Left ventricle myocardium inferior (tissue), 1 donor: ENCODE measurements around the gene KCNG2. TPM values are rescaled to one million over a fixed set of nuclear protein-coding genes. Genes with fewer than 3 reads are reported as not detected.

Experiments
- DNase-seq: peaks from one replicate; pipeline ENCODE4 v3.0.0-alpha.2; 2020
- H3K27ac ChIP-seq: fragments of 200-600 bp; replicated peaks from 2 replicates; pipeline ENCODE4 v1.8.0; 2021
- H3K27me3 ChIP-seq: fragments of 200-600 bp; 2 replicates; pipeline ENCODE4 v1.8.0; 2021; ENCODE audit warnings: low read depth
- H3K36me3 ChIP-seq: fragments of 200-600 bp; 2 replicates; pipeline ENCODE4 v1.8.0; 2021
- H3K4me1 ChIP-seq: fragments of 200-600 bp; 2 replicates; pipeline ENCODE4 v1.8.0; 2021
- H3K4me3 ChIP-seq: fragments of 200-600 bp; 2 replicates; pipeline ENCODE4 v1.8.0; 2021; ENCODE audit warnings: mild to moderate bottlenecking, moderate library complexity
- H3K9me3 ChIP-seq: fragments of 200-600 bp; replicated peaks from 2 replicates; pipeline ENCODE4 v1.8.0; 2021
- CTCF ChIP-seq: fragments of 200-600 bp; IDR thresholded peaks from 2 replicates; pipeline ENCODE4 v1.8.0; 2021; ENCODE audit warnings: antibody characterized with exemption, mild to moderate bottlenecking, borderline replicate concordance
- intact Hi-C: fragments of 100-400 bp; cut with micrococcal nuclease; formaldehyde crosslinking; loops from one replicate; pipeline ENCODE4 v1.11.0; 2022
- total RNA-seq: library from RNA; stranded (reverse); fragmentation: NEBNext Ultra II Directional; extraction: Animal tissue kit (Norgen Biotek cat#: 25700); gene quantifications from one replicate; pipeline ENCODE4 v1.2.1, GENCODE V29; 2021
- donor health status: DM: no; HTN: yes; CAD: no; lungs with severe emphysema.

KCNG2 gene
- total RNA-seq, 1 donor from 2014 or later = not detected

DNA sequence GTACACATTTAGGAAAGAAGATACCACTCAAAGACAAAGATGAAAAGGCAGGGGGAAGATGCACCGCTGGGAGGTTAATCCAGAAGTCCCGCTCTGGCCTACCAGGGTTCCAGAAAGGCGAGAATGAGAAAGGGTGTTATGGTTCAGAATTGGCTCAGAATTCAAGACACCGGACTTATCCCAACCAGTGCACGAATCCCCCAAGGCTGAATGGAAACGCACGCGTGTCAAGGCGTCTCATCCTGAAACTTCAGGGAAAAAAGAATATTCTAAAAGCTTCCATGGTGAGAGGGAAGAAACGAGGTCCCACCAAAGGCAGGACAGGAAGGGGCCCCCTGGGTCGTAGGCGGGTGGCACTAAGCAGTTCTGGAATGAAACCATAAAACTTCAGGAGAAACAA is 81.8 kb downstream of the KCNG2 start:
- peaks cover 41% of the 10 kb centered on the region for H3K27me3 ChIP-seq
- no peaks in the 10 kb centered on the region for H3K36me3 ChIP-seq
- TF ChIP-seq CTCF = no peak
- no peak overlapping the region for H3K27ac ChIP-seq
- intact Hi-C loops = no loop called here
- H3K4me1 ChIP-seq = no peaks in the 10 kb centered on the region
- no peak overlapping the region for H3K4me3 ChIP-seq
- no peak for DNase-seq
- peaks cover 6% of the 10 kb centered on the region for H3K9me3 ChIP-seq

- no peak overlapping the region for H3K27ac ChIP-seq
- peaks cover 30% of the 10 kb centered on the region for H3K27me3 ChIP-seq
- no peak for TF ChIP-seq CTCF
- no peaks in the 10 kb centered on the region for H3K36me3 ChIP-seq
- H3K4me3 ChIP-seq = no peak overlapping the region
- intact Hi-C loops = no loop called here
- peaks cover 6% of the 10 kb centered on the region for H3K9me3 ChIP-seq
- H3K4me1 ChIP-seq = no peaks in the 10 kb centered on the region
- no peak for DNase-seq
These were observed 84.0 kb downstream of the KCNG2 start for GRCh38 chr18:79881695-79882094.

- Histone ChIP-seq H3K9me3 (peaks cover 10% of the 10 kb centered on the region), H3K4me1 (no peaks in the 10 kb centered on the region), H3K27me3 (peaks cover 20% of the 10 kb centered on the region), H3K36me3 (no peaks in the 10 kb centered on the region), H3K27ac (no peak overlapping the region), H3K4me3 (no peak overlapping the region)
- DNase-seq = no peak
- intact Hi-C loops = no loop called here
- TF ChIP-seq CTCF = no peak
These were observed 84.9 kb downstream of the KCNG2 start for GRCh38 chr18:79882522-79883241.

DNA sequence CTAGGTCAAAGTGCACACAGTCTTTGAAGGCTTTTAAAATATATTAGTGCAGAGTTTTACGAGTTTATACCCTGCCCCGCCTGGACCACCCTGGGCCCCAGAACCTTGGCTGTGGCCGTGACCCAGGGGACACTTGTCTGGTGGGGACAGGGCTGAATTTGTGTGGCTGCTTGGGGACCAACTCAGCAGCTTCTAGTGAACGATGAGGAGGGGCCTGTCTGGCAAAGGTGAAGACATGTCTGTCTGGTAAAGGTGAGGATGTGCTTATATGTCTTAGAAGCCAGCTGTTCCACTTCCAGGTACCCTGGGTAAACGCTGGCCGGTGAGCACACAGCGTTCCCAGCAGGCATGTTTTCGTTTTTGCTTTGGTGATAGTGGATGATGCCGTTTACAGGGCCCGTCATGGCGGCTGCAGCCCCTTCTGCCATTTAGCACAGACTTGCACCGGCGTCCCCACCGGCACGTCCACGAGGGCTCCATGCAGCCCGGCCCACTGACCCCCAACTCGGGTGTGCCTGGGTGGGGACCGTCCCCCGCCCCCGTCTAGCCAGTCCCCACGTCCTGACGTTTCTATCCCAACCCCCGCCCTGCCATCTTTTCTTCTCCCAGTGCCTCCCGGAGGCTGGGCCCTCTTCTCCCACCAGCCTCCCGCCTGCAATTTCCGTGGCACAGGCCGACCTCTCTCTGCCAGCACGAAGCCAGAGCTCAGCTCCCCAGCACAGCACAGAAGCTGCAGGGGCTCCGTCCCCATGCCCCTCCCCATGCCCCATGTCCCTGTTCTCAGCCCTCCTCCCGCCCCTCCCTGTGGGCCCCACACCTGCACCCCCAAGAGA is 85.9 kb downstream of the KCNG2 start:
- Histone ChIP-seq H3K27ac (no peak overlapping the region), H3K4me1 (no peaks in the 10 kb centered on the region), H3K36me3 (no peaks in the 10 kb centered on the region), H3K4me3 (no peak overlapping the region), H3K27me3 (peaks cover 12% of the 10 kb centered on the region), H3K9me3 (peaks cover 20% of the 10 kb centered on the region)
- no peak for TF ChIP-seq CTCF
- no peak for DNase-seq
- intact Hi-C loops = no loop called here

DNA sequence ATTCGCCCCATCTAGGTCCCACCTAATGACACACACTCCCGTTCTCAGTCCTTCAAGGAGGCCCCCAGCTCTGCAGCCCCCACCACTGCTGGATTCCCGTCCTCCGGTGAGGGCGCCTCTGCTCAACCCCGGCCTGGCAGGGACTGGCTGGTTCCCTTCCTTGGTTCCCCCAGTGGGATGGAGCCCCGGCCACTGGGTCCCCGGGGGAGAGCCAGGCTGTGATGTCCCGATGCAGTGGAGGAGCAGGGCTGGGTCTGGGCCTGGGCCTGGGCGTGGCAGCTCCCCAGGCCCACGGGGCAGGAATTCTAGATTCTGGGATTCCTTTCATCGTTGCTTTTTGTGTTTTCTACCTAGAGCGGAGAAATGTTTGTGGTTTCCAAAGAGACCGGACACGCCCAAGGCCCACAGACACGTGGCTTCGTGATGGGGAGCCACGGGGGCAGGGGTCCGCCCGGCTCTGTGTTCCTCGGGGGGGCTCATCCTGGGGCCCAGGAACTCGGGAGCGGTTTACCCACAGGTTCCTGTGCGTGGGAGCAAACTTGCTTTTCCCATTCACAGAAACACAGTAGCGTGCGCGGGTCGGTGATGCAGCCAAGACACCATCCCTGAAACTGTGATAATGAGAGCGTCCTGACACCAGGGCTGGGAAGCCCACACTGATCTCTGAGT is 86.7 kb downstream of the KCNG2 start:
- Histone ChIP-seq H3K36me3 (no peaks in the 10 kb centered on the region), H3K9me3 (peaks cover 23% of the 10 kb centered on the region), H3K27ac (no peak overlapping the region), H3K4me3 (no peak overlapping the region), H3K4me1 (no peaks in the 10 kb centered on the region), H3K27me3 (peaks cover 12% of the 10 kb centered on the region)
- intact Hi-C loops = no loop called here
- TF ChIP-seq CTCF = no peak
- no peak for DNase-seq
